HG03378 (cell line): ENCODE data around the gene EZH1.
"Not testable (repeated sequence)": the region's sequence is repeated elsewhere in the genome, so short reads cannot be mapped to it uniquely, and the experiment has no call there.

Experiments used
- ATAC-seq: cut with Tn5 transposase; IDR thresholded peaks from one replicate; pipeline ENCODE4 v1.9.1; 2021; ENCODE audit warnings: mild to moderate bottlenecking, moderate library complexity; ENCODE audit not compliant: unreplicated experiment

The EZH1 gene

GRCh38 chr17:42672038-42672437 lies 72.8 kb downstream of the EZH1 start:
- ATAC-seq: no peak

GRCh38 chr17:42670789-42671657 lies 73.8 kb downstream of the EZH1 start:
- no peak for ATAC-seq

- no peak for ATAC-seq
Measured at GRCh38 chr17:42669977-42670788, 74.7 kb downstream of the EZH1 start.

GRCh38 chr17:42669705-42669976 lies 75.2 kb downstream of the EZH1 start:
- ATAC-seq: no peak

- ATAC-seq: no peak
Measured at GRCh38 chr17:42667088-42667951, 77.5 kb downstream of the EZH1 start.

GRCh38 chr17:42666126-42666525 lies 78.7 kb downstream of the EZH1 start:
- not testable (repeated sequence) for ATAC-seq

GRCh38 chr17:42665581-42666001 lies 79.2 kb downstream of the EZH1 start:
- ATAC-seq: no peak

GRCh38 chr17:42660692-42661345 lies 84.0 kb downstream of the EZH1 start:
- ATAC-seq: no peak

- not testable (repeated sequence) for ATAC-seq
Measured at GRCh38 chr17:42659932-42660274, 84.9 kb downstream of the EZH1 start.

GRCh38 chr17:42659079-42659931 lies 85.5 kb downstream of the EZH1 start, which contains the start of gene TUBG2:
Gene TUBG2, plus strand, starts transcription at chr17:42659284. Its CDS starts 220 bp downstream, at chr17:42659504.
- no peak for ATAC-seq

GRCh38 chr17:42657824-42658588 lies 86.8 kb downstream of the EZH1 start:
- ATAC-seq: no peak

- no peak for ATAC-seq
Measured at GRCh38 chr17:42655528-42655927, 89.3 kb downstream of the EZH1 start.

- no peak for ATAC-seq
Measured at GRCh38 chr17:42653179-42654124, 91.4 kb downstream of the EZH1 start.

- no peak for ATAC-seq
Measured at GRCh38 chr17:42651392-42651791, 93.4 kb downstream of the EZH1 start.
